GM18511 (cell line): ENCODE data around the gene EBF4.

ENCODE experiments used
- ATAC-seq: cut with Tn5 transposase; IDR thresholded peaks from one replicate; pipeline ENCODE4 v1.9.1; 2021; ENCODE audit warnings: mild to moderate bottlenecking, moderate library complexity; ENCODE audit not compliant: unreplicated experiment

Gene EBF4

DNA sequence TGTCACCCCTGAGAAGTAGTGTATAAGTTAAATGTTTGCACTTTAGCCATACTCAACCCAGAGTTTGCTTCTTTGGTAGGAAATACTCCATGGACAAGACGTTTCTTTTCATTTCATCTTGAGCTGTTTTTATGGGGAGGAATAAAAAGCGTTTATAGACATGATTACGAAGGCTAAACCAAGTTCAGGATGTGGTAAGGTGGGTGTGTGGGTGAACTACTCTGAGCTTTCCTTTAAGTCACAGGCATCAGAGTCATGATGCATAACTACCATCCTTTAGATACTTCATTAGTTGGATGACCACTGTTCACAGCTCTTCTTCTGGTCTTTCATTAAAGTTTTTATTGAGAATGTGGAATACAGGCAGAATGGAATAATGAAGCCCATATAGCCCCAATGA, 48.9 kb downstream of the EBF4 start:
- no peak for ATAC-seq

DNA sequence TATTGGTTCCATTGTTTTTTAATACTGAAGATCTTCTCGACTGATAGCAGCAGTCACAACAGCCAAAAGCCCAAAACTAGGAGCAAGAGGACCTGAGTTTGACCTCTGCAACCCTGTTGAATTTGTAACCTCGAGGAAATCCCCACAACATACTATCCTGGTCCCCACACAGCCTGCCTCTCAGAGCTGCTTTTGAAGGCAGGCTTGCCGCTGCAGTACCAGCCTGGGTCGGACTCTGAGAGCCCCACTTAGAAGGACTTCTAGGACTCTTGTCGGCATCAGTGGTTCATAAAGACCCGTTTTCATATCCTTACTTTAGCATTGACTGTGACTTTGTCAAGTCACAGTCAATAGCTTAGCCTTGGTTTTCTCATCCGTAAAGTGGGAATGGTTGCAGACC, 49.3 kb downstream of the EBF4 start:
- no peak for ATAC-seq

DNA sequence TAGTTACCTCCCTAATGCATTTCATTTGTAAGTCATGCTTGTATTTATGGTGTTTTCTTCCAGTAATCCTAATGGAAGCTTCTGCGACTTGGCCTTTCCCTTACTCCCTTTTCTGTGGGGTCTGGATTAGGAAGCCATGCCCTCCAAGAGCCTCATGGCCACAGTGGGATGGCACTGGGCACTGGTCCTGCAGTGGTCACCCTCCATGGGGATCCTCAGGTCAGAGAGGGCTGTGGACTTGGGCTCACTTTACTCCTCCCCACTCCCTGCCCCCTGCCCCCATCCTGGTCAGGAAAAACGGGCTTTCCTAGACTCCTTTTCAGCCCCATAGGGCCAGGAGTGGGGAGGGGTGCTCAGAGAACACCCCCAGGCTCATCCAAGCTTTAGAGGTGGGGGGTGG, 49.9 kb downstream of the EBF4 start:
- ATAC-seq, result no peak

DNA sequence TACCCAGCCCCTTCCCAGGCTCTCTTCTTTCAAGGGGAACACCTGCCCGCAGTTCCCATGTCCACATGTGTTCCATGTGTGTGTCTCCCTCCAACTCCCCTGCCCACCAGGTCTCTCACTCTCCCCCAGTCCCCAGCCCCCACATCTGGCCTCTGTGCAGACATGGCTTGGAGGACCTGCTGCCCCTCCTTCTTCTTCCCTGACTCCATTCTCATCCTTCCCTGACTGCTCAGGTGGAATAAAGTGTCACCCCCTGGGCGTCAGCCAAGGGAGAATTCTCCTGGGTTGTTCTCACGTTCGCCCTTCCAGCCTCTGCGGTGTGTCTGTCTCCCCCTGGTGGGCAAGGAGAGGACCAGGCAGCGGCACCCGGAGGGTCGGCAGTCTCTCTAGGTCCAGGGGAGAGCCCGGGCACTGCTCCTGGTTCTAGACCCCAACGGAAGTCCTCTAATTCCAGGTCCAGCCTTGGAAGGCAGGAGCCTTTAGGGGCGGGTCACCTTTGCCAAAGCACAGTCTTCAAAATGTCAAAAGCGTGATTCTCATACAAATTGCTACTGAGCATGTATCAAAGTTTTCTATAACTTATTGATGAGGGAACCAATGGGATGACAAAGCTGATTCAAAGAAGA, 50.5 kb downstream of the EBF4 start:
- ATAC-seq, result peak; percentile 46

DNA sequence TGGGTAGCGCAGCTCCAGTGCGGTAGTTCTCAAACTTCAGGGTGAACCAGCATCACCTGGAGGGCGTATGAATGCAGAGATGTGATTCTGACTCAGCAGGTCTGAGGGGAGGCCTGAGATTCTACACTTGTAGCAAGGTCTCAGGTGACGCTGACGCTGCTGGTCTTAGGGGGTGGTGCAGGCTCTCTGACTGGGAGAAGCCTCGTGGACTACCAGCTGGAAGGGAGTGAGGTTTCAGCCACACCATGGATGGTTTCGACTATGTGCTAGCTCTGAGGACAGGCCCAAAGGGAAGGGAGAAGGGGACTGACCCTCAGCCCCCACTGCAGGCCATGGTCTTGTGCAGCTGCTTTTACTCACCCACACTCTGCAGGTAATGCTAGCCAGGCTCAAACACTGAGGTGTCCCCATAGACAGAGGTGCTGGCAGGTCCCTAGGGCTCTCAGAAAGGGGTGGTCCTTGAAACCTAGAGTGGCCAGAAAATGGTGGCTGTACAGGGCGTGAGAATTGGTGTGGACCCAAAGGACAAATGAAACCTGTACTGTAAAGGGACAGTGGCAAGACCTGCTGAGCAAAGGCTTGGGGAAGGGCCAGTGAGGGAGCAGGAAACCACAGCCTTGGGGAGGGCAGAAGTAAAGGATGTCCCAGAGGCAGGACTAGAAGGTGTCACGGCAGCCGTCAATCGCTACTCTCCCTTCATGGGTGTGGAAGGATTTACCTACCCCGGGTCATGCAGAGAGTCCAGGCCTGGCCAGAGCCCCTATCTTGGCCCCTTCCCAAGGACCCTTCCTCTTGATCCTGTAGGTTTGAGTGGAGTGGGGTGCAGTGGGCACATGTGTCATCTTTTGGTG, 52.7 kb downstream of the EBF4 start:
- ATAC-seq, result no peak

DNA sequence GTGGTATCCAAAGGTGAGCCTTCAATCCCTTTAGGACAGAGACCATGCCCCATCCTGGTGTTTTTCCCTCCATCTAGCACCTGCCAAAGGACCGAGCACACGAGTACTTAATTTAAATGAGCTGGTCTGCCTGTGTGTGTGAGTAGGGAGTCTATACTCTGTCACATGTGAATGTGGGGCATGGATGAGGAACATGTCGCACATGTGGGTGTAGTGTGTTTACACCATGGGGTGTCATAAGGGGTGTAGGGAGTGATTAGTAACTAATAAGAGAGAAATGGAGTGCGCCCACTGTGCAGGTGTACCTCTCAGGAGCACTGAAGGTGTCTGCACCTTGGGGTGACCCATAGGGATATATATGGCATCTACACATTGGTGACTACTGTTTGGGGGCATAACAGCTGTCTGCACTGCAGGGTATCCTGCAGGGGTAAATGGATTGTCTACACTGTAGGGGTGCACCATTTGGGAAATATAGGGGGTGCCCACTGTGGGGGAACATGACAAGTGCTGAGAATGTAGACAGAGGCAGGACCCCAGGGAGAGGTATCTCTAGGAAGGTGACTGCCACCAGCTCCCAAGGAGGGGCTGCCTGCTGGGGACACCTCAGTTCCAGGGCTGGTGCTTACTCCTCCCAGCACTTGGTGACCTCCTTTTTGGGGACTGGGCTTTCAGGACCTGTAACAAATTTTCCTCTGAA, 53.5 kb downstream of the EBF4 start:
- ATAC-seq, result no peak

DNA sequence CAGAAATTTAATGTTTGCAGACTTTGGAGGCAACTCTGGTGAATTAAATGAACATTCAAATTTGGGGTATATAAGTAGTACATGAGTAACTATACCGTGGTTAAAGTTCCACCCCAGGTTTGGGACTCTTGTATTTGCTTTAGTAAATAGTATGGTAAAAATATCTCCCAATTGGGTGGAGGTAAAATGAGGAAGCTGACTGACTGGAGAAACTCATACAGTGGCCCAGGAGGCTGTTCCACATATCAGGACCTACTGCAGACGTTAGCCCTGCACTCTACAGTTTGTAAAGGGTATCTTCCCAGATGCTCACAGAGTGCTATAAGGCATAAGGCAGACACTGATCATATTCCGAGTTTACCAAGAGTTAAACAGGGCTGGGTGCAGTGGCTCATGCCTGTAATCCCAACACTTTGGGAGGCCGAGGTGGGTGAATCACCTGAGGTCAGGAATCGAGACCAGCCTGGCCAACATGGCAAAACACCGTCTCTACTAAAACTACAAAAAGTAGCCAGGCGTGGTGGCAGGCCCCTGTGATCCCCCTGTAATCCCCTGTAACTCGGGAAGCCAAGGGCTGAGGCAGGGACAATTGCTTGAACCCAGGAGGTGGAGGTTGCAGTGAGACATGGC, 54.2 kb downstream of the EBF4 start:
- no peak for ATAC-seq

DNA sequence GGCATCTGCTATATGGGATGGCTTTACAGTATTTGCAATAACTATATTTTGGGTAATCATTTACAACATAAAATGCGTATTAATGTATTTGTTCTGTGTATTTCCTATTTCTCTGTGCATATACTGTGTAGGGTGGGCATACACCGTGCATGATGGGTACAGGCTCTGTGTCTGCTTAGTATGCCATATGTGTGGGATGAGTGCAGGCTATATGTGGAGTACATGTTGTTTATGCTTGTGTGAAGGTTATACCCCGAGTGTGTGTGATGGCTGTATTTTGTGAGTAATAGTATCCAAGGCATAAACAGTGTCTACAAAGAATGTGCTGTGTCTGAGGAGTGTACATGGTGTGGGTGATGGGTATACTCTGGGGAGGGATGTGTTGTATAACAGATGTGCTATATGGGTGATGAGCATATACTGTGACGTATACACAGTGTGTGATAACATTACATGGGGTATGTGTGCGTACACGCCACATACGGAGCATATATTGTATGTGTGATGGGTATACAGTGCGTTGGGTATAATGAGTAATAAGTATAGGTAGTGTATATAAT, 55.2 kb downstream of the EBF4 start:
- no peak for ATAC-seq

DNA sequence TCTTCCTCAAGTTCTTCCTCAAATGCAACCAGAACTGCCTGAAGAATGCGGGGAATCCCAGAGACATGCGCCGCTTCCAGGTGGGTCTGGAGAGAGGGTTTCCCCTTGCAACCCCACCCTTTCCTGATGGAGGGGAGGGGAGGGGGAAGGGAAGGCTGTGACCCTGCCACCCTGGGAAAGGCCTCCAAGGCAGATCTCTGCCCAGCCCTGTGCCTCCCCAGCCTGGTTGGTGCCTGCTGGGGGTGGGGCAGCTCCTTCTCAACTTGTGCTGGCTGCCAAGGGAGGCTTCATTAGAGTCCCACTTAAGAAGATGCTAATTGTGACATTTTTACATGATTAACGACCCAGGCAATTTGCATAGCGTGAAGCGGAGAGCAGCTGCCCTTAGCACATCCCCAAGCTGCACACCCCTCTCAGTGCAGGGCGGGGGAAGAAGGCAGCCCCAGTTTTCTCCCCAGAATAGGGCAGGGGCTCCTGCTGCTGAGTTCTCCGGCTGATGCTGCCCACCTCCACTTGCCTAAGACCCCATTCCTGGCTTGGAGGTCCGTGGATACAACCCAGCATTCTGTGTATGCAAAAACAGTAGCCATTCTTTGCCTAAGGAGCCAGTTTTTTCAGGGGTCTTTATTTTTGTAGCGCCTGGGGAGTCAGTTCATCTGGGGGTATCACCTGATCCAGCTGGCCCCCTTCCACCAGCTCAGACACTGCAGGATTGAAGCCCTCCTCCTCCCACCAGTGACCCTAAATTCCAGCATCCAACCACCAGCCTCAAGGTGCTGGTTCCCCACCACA, 56.2 kb downstream of the EBF4 start:
- ATAC-seq, result no peak

DNA sequence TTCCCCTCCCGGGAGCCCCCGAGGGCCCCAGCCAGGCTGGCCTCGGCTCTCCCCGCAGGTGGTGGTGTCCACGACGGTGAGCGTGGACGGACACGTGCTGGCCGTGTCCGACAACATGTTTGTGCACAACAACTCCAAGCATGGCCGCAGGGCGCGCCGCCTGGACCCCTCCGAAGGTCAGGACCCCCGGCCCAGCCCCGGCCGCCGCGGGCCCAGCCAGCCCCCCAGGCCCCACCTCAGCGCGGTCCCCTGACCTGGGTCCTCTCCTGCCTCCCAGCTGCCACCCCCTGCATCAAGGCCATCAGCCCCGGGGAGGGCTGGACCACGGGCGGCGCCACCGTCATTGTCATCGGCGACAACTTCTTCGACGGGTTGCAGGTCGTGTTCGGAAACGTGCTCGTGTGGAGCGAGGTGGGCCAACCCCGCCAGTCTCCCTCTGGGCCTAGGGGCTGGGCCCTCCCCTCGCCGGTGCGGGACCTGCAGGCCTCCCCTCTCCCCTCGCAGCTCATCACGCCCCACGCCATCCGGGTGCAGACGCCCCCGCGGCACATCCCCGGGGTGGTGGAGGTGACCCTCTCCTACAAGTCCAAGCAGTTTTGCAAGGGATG, 56.9 kb downstream of the EBF4 start:
- no peak for ATAC-seq

DNA sequence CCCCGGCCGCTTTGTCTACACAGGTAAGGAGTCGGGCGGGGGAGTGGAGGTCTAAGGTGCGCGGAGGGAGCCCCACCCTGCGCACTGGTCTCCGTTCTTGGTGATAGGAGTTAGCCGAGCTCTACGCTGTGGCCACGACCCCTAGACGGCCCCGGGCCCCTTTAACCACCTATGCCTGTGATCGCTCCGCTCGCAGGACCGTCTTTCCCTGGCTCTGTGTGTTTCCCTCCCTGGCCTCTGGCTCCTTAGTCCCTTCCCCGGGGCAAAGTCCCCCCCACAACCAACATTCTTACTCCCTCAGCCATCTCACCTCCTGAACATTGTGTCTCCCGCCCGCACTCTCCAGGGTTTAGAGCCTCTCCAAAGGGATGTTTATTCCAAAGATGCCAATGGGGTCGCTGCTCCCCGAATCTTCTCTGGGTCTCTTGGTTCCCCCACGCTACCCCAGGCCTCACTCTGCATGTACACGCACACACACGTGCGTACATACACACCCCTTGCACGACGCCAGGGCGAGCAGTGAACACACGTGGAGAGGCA, 57.4 kb downstream of the EBF4 start:
- no peak for ATAC-seq

DNA sequence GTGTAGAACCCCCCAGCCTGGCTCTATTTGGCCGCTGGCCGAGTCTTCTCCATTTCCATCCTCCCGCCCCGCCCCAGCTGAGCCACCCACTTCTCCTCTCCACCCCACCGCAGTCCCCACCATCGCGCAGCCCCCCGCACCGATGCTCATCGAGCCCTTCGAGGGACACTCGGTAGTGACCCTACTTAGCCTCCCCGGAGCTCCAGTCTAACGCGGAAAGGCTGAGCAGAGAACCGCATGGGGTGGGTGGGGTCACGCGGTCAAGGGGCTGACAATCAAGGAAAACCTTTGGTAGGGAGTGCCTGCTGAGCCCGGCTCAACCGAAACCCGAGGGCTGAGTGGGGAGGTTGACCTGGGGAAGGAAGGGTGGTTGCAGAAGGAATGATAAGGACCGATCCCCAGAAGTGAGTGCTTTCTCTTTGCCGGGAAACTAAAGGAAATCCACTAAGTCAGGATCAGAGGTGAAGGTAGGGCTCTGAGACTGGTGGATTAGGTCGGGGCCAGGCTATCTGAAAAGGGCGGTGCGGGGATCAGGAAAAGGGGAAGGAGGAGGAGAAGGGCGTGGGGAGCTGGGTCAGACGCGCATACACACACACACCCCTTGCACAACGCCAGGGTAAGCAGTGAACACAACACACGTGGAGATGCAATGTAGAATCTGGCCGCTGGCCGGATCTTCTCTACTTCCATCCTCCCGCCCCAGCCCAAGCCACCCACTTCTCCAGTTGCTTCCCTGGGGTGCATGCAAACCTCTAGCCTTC, 58.1 kb downstream of the EBF4 start:
- ATAC-seq, result no peak

DNA sequence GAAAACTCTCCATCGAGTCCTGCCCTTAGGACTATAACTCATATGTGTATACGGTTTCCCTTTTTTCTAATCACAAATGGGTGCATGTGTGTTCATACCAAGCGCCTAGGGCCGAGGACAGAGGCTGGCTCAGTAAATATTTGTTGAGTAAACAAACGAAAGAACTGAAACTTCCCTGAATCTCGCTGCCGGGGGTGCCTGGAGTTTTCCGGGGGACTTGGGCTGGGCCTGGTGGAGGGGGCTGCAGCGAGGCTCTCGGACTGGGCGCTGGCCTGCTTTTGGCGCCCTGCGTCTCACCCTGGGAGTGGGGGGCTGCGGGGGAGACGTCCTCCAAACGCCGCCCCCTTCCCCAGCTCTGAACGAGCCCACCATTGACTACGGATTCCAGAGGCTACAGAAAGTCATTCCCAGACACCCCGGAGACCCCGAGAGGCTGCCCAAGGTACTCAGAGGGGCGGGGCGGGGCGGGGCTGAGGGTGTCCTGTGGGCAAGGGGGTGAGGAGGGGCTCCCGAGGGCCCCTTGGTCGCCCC, 58.8 kb downstream of the EBF4 start:
- no peak for ATAC-seq

DNA sequence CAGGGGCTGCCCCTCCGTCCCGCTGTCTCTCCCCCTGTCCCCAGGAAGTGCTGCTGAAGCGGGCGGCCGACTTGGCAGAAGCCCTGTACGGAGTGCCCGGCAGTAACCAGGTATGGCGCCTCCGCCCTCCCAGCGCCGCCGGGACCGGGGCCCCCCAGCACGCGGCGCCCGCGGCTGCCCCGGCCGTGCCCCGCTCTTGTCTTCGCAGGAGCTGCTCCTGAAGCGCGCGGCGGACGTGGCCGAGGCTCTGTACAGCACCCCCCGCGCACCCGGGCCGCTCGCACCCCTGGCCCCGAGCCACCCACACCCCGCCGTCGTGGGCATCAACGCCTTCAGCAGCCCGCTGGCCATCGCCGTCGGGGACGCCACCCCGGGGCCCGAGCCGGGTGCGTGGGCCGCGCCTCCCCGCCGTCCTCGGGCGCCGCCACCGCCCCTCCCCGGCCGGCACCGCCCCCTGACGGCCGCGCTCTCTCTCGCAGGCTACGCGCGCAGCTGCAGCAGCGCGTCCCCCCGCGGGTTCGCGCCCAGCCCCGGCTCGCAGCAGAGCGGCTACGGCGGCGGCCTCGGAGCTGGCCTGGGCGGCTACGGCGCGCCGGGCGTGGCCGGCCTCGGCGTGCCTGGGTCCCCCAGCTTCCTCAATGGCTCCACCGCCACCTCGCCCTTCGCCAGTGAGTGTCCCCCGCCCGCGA, 59.4 kb downstream of the EBF4 start:
- ATAC-seq, result no peak

DNA sequence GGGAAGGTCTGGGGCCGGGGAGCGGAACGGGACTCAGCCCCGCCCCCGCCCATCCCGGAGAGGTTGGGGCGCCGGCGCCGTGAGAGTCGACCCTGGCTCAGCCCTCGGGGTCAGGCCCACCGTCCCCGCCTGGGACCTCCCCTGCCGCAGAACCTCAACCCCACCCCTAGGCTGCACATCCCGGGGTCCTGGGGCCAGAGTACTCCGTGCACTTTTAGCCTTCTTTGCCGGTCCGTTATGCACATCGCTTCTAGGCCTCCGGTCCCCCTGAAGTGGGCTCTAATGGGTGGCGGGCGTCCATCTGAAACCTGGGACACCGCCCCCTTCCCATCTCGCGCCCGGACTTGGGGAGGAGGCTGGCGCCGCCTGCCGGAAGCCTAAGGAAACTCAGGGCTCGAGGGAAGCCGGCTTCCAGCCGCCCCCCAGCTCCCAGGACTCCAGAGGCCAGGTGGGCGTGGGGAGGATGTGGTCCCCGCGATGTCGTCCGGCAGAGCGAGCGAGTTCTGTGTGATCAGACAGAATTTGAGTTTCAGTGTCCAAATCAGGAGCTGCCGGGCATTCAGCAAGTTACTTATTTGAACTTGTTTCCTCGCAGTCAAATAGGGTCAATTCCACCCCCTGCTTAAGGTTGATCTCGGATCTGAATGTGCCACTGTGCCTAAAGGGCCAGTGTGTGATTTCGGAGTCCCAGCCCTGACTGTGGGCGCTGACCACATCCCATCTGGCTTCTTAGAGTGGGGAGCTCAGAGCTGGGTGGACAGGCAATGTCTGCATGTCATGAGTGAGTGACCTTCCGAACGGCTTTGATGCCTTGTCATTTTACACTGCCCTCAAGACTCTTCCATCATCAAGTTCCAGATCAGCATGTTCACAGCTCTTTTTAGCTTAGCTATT, 60.2 kb downstream of the EBF4 start:
- ATAC-seq, result no peak

DNA sequence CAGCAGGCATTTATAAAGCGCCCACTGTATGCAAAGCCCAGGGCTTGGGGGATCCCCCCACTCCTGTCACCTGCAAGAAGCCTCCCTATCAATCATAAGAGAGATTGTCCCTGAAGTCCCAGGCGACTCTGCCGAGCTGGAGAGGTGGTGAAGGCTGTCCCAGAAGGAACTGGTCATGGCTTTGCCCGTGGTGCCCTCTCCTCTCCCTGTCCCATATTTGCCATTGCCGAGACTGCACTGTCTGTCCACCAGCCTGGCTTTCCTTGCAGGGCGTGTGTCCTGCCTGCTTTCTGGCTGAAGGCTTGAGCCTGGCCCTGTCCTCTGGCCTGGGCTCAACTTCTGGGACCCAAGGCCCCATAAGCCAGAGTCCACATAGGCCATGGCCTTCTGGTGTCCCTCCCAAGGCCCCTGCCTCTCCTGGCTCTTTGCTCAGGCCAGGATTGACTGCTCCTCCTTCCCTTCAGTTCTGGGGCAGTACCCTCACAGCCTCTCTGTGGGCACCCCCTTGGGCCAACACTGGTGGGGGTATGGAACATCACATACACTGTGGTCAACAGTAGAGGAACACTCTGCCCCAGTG, 61.0 kb downstream of the EBF4 start:
- no peak for ATAC-seq

DNA sequence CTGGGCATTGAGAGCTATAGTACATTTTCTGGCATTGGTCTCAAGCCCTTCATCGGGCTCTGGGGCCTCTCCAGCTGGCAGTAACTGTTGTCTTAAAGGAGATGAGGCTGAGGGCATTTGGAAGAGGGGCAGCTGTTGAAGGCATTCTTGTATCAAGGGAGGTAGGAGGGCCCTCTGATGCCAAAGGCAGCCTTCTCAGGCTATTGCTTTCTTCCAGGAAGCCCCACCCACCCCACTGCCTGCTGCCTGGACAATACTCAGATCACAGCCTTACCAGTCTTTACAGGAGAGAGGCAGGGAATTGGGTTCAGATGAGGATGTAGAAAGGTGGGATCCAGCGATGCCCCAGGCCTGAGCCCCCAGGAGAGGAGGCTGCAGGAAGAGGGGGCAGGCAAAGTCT, 61.8 kb downstream of the EBF4 start:
- no peak for ATAC-seq
